GM23338 (cell line): ENCODE measurements around the gene AFTPH.

ENCODE experiments used
- CREB1 ChIP-seq: fragments of 250-450 bp; sonication (Bioruptor Pico); IDR thresholded peaks from 2 replicates; pipeline ENCODE4 v1.5.0; 2020; ENCODE audit warnings: low read depth, mild to moderate bottlenecking, moderate library complexity
- EZH2 ChIP-seq: fragments of 200-600 bp; sonication (generic); IDR thresholded peaks from one replicate; pipeline ENCODE4 v1.8.0; 2017; ENCODE audit warnings: antibody characterized with exemption, mild to moderate bottlenecking, low read depth; ENCODE audit not compliant: unreplicated experiment
- EZH2phosphoT487 ChIP-seq: fragments of 200-600 bp; sonication (generic); IDR thresholded peaks from one replicate; pipeline ENCODE4 v1.8.1; 2018; ENCODE audit warnings: antibody characterized with exemption; ENCODE audit not compliant: unreplicated experiment
- JUNB ChIP-seq: IDR thresholded peaks from one replicate; pipeline ENCODE4 v1.6.1; 2016; ENCODE audit warnings: antibody characterized with exemption; ENCODE audit not compliant: unreplicated experiment
- POLR2AphosphoS5 ChIP-seq: IDR thresholded peaks from 2 replicates; pipeline ENCODE4 v1.6.1; 2016; ENCODE audit warnings: antibody characterized with exemption, low read depth
- STAT1 ChIP-seq: IDR thresholded peaks from one replicate; pipeline ENCODE4 v1.6.1; 2016; ENCODE audit warnings: antibody characterized with exemption; ENCODE audit not compliant: unreplicated experiment
- ZNF114 ChIP-seq: fragments of 250-450 bp; sonication (Bioruptor Pico); IDR thresholded peaks from 2 replicates; pipeline ENCODE4 v1.5.0; 2020; ENCODE audit warnings: mild to moderate bottlenecking, moderate library complexity
- TF ChIP-seq, protein P1 (sequence below), 2 experiments: fragments of 200-600 bp in 1 of 2; sonication (generic) in 1 of 2; conservative IDR thresholded peaks; 2 replicates each; pipeline versions ENCODE4 v1.5.1 to v1.6.1; 2016 to 2017; ENCODE audit warnings: antibody characterized with exemption in 2 of 2, low read depth in 2 of 2, mild to moderate bottlenecking in 2 of 2, moderate library complexity in 1 of 2
- TF ChIP-seq, protein P2 (sequence below): IDR thresholded peaks from one replicate; pipeline ENCODE4 v1.6.1; 2018; ENCODE audit warnings: antibody characterized with exemption; ENCODE audit not compliant: unreplicated experiment
- TF ChIP-seq, protein P3 (sequence below): IDR thresholded peaks from 2 replicates; pipeline ENCODE4 v1.6.1; 2016; ENCODE audit warnings: antibody characterized with exemption

DNA sequence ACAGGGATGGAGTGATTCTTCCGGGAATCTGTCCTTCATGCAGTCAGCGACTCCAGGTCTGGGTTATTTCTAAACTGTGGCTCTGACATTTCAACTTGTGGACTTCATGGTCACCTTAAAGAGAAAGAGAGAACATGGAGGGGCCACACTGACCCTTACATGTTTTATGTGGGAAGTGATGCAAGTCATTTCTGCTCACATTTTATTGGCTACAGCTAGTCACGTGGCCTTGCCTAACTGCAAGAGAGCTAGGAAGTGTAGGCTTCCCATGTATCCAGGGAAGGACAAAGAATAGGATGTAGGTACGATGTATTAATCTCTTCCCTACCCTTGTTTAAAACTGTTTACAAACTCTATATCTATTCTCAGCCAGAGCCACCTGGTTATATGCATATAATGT is 30.3 kb upstream of the AFTPH start:
- TF ChIP-seq, protein P1, sequence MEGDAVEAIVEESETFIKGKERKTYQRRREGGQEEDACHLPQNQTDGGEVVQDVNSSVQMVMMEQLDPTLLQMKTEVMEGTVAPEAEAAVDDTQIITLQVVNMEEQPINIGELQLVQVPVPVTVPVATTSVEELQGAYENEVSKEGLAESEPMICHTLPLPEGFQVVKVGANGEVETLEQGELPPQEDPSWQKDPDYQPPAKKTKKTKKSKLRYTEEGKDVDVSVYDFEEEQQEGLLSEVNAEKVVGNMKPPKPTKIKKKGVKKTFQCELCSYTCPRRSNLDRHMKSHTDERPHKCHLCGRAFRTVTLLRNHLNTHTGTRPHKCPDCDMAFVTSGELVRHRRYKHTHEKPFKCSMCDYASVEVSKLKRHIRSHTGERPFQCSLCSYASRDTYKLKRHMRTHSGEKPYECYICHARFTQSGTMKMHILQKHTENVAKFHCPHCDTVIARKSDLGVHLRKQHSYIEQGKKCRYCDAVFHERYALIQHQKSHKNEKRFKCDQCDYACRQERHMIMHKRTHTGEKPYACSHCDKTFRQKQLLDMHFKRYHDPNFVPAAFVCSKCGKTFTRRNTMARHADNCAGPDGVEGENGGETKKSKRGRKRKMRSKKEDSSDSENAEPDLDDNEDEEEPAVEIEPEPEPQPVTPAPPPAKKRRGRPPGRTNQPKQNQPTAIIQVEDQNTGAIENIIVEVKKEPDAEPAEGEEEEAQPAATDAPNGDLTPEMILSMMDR (conservative IDR thresholded peaks at IDR 0.05; ENCODE audit: low read depth in 2 of 2), result no peak
- TF ChIP-seq EZH2, result no peak
- TF ChIP-seq JUNB, result no peak
- TF ChIP-seq, protein P2, sequence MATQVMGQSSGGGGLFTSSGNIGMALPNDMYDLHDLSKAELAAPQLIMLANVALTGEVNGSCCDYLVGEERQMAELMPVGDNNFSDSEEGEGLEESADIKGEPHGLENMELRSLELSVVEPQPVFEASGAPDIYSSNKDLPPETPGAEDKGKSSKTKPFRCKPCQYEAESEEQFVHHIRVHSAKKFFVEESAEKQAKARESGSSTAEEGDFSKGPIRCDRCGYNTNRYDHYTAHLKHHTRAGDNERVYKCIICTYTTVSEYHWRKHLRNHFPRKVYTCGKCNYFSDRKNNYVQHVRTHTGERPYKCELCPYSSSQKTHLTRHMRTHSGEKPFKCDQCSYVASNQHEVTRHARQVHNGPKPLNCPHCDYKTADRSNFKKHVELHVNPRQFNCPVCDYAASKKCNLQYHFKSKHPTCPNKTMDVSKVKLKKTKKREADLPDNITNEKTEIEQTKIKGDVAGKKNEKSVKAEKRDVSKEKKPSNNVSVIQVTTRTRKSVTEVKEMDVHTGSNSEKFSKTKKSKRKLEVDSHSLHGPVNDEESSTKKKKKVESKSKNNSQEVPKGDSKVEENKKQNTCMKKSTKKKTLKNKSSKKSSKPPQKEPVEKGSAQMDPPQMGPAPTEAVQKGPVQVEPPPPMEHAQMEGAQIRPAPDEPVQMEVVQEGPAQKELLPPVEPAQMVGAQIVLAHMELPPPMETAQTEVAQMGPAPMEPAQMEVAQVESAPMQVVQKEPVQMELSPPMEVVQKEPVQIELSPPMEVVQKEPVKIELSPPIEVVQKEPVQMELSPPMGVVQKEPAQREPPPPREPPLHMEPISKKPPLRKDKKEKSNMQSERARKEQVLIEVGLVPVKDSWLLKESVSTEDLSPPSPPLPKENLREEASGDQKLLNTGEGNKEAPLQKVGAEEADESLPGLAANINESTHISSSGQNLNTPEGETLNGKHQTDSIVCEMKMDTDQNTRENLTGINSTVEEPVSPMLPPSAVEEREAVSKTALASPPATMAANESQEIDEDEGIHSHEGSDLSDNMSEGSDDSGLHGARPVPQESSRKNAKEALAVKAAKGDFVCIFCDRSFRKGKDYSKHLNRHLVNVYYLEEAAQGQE, result no peak
- TF ChIP-seq STAT1, result no peak
- no peak for TF ChIP-seq EZH2phosphoT487
- TF ChIP-seq POLR2AphosphoS5, result no peak
- TF ChIP-seq ZNF114, result no peak
- TF ChIP-seq CREB1 (CRISPR knock-in tag), result no peak
- TF ChIP-seq, protein P3, sequence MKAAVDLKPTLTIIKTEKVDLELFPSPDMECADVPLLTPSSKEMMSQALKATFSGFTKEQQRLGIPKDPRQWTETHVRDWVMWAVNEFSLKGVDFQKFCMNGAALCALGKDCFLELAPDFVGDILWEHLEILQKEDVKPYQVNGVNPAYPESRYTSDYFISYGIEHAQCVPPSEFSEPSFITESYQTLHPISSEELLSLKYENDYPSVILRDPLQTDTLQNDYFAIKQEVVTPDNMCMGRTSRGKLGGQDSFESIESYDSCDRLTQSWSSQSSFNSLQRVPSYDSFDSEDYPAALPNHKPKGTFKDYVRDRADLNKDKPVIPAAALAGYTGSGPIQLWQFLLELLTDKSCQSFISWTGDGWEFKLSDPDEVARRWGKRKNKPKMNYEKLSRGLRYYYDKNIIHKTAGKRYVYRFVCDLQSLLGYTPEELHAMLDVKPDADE, result no peak
